HepG2 (cell line): Measurements from ENCODE around the gene SSX2IP. TPM values are rescaled to one million over a fixed set of nuclear protein-coding genes. Genes with fewer than 3 reads are reported as not detected.

Experiments used
- ATAC-seq: fragments of 200-7000 bp; cut with Tn5 transposase; 3 replicates; pipeline ENCODE4 v1.9.1; 2020; ENCODE audit warnings: mild to moderate bottlenecking, moderate library complexity
- BruUV-seq: library from RNA; stranded (reverse); fragments of 400-500 nt; replicated peaks from 2 replicates; lab custom pipeline; 2021; lab: Mats Ljungman, UMichigan
- CTCF ChIA-PET: fragments of 300-600 bp; formaldehyde crosslinking; extraction: SDS; loops from one replicate; lab custom pipeline; 2021; ENCODE audit warnings: low total read pairs, inconsistent platforms, low intra/inter-chr PET ratio; lab: Yijun Ruan, JAX
- POLR2A ChIA-PET: fragments of 350-600 bp; sonication (Branson Sonifier 250); formaldehyde crosslinking; loops from one replicate; lab custom pipeline; 2020; ENCODE audit warnings: antibody characterized with exemption, inconsistent platforms; lab: Yijun Ruan, JAX
- DNase-seq: peaks from one replicate; pipeline ENCODE4 v3.0.0-alpha.2; 2015; ENCODE audit warnings: low spot score
- FAIRE-seq: peaks from 3 replicates; lab custom pipeline; 2011; peaks lifted over from hg19 to GRCh38; lab: Jason Lieb, UNC
- H2AFZ ChIP-seq: one replicate; pipeline ENCODE4 v1.6.1; 2011; ENCODE audit warnings: low read length, inconsistent platforms
- H3K27ac ChIP-seq: fragments of 300-600 bp; 3 replicates; pipeline ENCODE4 v1.8.0; 2011; ENCODE audit warnings: mixed run types, mild to moderate bottlenecking, mixed read lengths, low read length, inconsistent platforms; ENCODE audit not compliant: insufficient read depth; ENCODE audit errors: extremely low read length
- H3K27me3 ChIP-seq, 2 experiments: fragments of 200-600 bp in 1 of 2; 2 replicates in 1 of 2; 3 replicates in 1 of 2; pipeline versions ENCODE4 v1.6.0 to v1.8.0; 2011; ENCODE audit warnings: low read length in 2 of 2, mild to moderate bottlenecking in 2 of 2, moderate library complexity in 2 of 2, inconsistent platforms in 1 of 2; ENCODE audit not compliant: insufficient read depth in 2 of 2, control insufficient read depth in 1 of 2
- H3K36me3 ChIP-seq, 2 experiments: fragments of 200-600 bp in 1 of 2; replicated peaks in 1 of 2; 2 replicates in 1 of 2; 3 replicates in 1 of 2; pipeline versions ENCODE4 v1.5.1 to v1.8.0; 2011; ENCODE audit warnings: low read length in 2 of 2, inconsistent platforms in 1 of 2; ENCODE audit not compliant: insufficient read depth in 2 of 2, control insufficient read depth in 1 of 2
- H3K4me1 ChIP-seq: 2 replicates; pipeline ENCODE4 v1.5.1; 2012; ENCODE audit warnings: low read length, inconsistent platforms; ENCODE audit not compliant: insufficient read depth
- H3K4me2 ChIP-seq: 2 replicates; pipeline ENCODE4 v1.6.0; 2011; ENCODE audit warnings: low read depth, low read length, inconsistent platforms
- H3K4me3 ChIP-seq, 3 experiments: fragments of 200-600 bp in 1 of 3; sonication (generic), shearing (Covaris generic) in 1 of 3; replicated peaks in 1 of 3; 2 replicates each; pipeline ENCODE4 v1.5.1; 2011 to 2016; ENCODE audit warnings: low read length in 3 of 3, inconsistent platforms in 2 of 3, low read depth in 2 of 3, mild to moderate bottlenecking in 2 of 3, control low read depth in 1 of 3, mixed read lengths in 1 of 3; ENCODE audit not compliant: insufficient read depth in 1 of 3
- H3K79me2 ChIP-seq: one replicate; pipeline ENCODE4 v1.6.1; 2011; ENCODE audit warnings: low read length, inconsistent platforms; ENCODE audit not compliant: insufficient read depth
- H3K9ac ChIP-seq: 2 replicates; pipeline ENCODE4 v1.6.0; 2011; ENCODE audit warnings: mild to moderate bottlenecking, low read depth, low read length, inconsistent platforms; ENCODE audit not compliant: insufficient read depth
- H3K9me3 ChIP-seq: 2 replicates; pipeline ENCODE4 v1.5.1; 2012; ENCODE audit warnings: mild to moderate bottlenecking, low read length
- H4K20me1 ChIP-seq: 2 replicates; pipeline ENCODE4 v1.6.0; 2011; ENCODE audit warnings: inconsistent platforms, mild to moderate bottlenecking, low read length, moderate library complexity; ENCODE audit not compliant: insufficient read depth
- HOXD1 ChIP-seq: sonication (generic); formaldehyde crosslinking; IDR thresholded peaks from 2 replicates; pipeline ENCODE4 v1.5.0; 2020; ENCODE audit warnings: missing genetic modification reagents
- NFRKB ChIP-seq: fragments of 450-650 bp; IDR thresholded peaks from 2 replicates; pipeline ENCODE4 v1.6.1; 2017
- RFX1 ChIP-seq: fragments of 450-650 bp; IDR thresholded peaks from 2 replicates; pipeline ENCODE4 v1.6.1; 2017
- YEATS4 ChIP-seq: sonication (generic); formaldehyde crosslinking; IDR thresholded peaks from 2 replicates; pipeline ENCODE4 v1.4.0; 2020; ENCODE audit warnings: missing genetic modification reagents, borderline replicate concordance
- WGBS: methylation state at CpG from one replicate; pipeline ENCODE4 v1.1.6; 2017; ENCODE audit warnings: low lambda C conversion rate; 5-methylcytosine and 5-hydroxymethylcytosine counted together
- in situ Hi-C: cut with HindIII; loops from 2 replicates; pipeline ENCODE4 v1.10.0; 2017; ENCODE audit warnings: low pct_unique_long_range_greater_than_20kb; ENCODE audit not compliant: extremely low pct_ligation_motif_present
- intact Hi-C: fragments of 100-400 bp; cut with micrococcal nuclease; formaldehyde crosslinking; loops from one replicate; pipeline ENCODE4 v1.10.0; 2022; ENCODE audit not compliant: unreplicated experiment
- polyA plus RNA-seq, 8 experiments: library from polyadenylated mRNA; depleted of rRNA in 3 of 8; stranded (reverse) in 7 of 8; unstranded in 1 of 8; fragments of >200 nt; fragmentation: Illumina TruSeq in 4 of 8; extraction: Trizol in 4 of 8; gene quantifications; 2 replicates each; pipeline versions ENCODE4 v1.2.1 to v1.2.3, GENCODE V29; 2011 to 2016; ENCODE audit warnings: low read depth in 4 of 8, missing spikeins in 1 of 8, mixed read lengths in 1 of 8; ENCODE audit not compliant: insufficient read depth in 1 of 8
- total RNA-seq, 5 experiments: library from RNA; depleted of rRNA; stranded (reverse); fragments of >200 nt; fragmentation: Illumina TruSeq; extraction: Trizol; gene quantifications; 2 replicates each; pipeline ENCODE4 v1.2.3, GENCODE V29; 2016; ENCODE audit warnings: low read depth in 1 of 5

The SSX2IP gene
- total and polyA plus RNA-seq, 2 of the 13 experiments (the other 11 are each of a cell fraction or from before 2014, with no cell fraction given), result 2.7 to 23.7 TPM

DNA sequence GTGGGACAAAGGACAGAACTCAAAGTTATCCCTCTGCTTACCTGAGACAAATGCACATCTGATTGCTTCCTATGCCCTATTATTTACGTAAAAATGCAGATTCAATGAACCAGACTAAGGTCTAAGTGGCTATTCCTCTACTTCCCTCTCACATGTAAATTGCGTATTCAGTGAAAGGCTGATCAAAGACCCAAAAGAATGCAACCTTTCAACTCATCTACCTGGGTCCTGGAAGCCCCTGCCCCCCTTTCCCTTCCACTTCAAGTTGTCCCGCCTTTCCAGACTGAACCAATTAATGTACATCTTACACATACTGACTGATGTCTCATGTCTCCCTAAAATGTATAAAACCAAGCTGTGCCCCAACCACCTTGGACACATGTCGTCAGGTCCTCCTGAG is 14.6 kb downstream of the SSX2IP start:
- Histone ChIP-seq H4K20me1 (no peaks in the 10 kb centered on the region), H2AFZ (no peak overlapping the region), H3K36me3 (no peaks in the 10 kb centered on the region), H3K79me2 (no peaks in the 10 kb centered on the region), H3K27me3 (no peaks in the 10 kb centered on the region), H3K4me1 (no peaks in the 10 kb centered on the region), H3K27ac (no peak overlapping the region), H3K4me3 (no peak overlapping the region), H3K9ac (no peak overlapping the region), H3K4me2 (no peak overlapping the region), H3K9me3 (no peaks in the 10 kb centered on the region)
- CTCF ChIA-PET, result no interaction called here
- no peak for FAIRE-seq
- in situ Hi-C loops (no loop called here), intact Hi-C loops (no loop called here)
- no peak for TF ChIP-seq YEATS4 (CRISPR knock-in tag)
- TF ChIP-seq NFRKB, result no peak
- DNase-seq, result no peak
- ATAC-seq, result no peak
- BruUV-seq, result no TSS peak
- POLR2A ChIA-PET, result no interaction called here
- WGBS, result over 99% methylated on average over 4 of the region's 4 CpGs

DNA sequence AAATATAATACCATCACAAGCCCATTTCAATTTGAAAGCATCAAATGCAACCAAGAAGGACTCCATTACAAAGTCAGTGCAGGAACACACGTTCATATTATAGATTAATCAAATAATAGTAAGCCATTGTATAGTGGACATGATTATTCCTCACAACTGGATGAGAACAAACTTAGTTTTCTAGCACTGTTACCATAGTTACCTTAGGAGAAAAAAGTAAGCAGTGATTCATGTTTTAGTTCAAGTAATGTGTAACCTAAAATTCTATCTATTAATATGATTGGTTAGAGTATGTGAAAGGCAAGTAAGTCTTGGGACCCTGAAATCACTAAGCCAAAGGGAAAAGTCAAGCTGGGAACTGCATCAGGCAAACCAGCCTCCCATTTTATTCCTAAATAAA is 15.2 kb downstream of the SSX2IP start:
- no peaks in the 10 kb centered on the region for H3K79me2 ChIP-seq
- DNase-seq (no peak), FAIRE-seq (no peak), ATAC-seq (no peak)
- H3K36me3 ChIP-seq, result no peaks in the 10 kb centered on the region; a peak in 1 of 5 replicates
- H3K27ac ChIP-seq, result no peak overlapping the region
- no peaks in the 10 kb centered on the region for H3K27me3 ChIP-seq
- no peaks in the 10 kb centered on the region for H3K9me3 ChIP-seq
- H4K20me1 ChIP-seq, result no peaks in the 10 kb centered on the region
- 77% methylated on average over 1 of the region's 1 CpG for WGBS
- BruUV-seq, result no TSS peak
- CTCF ChIA-PET, result no interaction called here
- no peak overlapping the region for H3K9ac ChIP-seq
- no peak overlapping the region for H3K4me2 ChIP-seq
- in situ Hi-C loops (no loop called here), intact Hi-C loops (no loop called here)
- no peak overlapping the region for H3K4me3 ChIP-seq
- TF ChIP-seq HOXD1 (CRISPR knock-in tag), result no peak
- TF ChIP-seq RFX1, result peak; percentile 19; the same call in 1 of the 2 replicates
- H2AFZ ChIP-seq, result no peak overlapping the region
- POLR2A ChIA-PET, result no interaction called here
- H3K4me1 ChIP-seq, result no peaks in the 10 kb centered on the region
